ENCODE measurements around the gene CIAO3.

DNA sequence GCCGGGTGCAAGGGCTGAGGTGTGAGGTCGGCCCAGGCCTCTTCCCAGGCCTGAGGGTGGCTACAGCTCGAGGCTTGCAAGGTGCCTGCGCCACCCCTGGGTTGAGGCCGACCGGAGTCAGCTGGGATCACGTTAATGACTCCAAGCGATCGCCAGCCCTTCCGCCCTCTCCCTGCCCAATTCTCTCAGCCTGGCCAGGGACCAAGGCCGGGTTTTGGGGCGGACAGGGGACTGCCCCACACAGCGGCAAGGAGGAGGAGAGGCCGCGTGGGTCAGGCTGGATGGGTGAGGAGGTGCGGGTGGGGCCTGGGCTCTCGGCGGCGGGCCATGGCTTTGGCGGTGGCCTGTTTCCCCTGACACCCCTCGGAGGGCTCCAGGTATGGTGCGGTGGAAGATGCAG, 47.4 kb downstream of the CIAO3 start:
- no peak for TF ChIP-seq ATF1 (CRISPR knock-in tag; IDR thresholded peaks at IDR 0.05)
- TF ChIP-seq, protein P1, sequence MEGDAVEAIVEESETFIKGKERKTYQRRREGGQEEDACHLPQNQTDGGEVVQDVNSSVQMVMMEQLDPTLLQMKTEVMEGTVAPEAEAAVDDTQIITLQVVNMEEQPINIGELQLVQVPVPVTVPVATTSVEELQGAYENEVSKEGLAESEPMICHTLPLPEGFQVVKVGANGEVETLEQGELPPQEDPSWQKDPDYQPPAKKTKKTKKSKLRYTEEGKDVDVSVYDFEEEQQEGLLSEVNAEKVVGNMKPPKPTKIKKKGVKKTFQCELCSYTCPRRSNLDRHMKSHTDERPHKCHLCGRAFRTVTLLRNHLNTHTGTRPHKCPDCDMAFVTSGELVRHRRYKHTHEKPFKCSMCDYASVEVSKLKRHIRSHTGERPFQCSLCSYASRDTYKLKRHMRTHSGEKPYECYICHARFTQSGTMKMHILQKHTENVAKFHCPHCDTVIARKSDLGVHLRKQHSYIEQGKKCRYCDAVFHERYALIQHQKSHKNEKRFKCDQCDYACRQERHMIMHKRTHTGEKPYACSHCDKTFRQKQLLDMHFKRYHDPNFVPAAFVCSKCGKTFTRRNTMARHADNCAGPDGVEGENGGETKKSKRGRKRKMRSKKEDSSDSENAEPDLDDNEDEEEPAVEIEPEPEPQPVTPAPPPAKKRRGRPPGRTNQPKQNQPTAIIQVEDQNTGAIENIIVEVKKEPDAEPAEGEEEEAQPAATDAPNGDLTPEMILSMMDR (IDR thresholded peaks at IDR 0.05) = no peak
- TF ChIP-seq ZBTB21 (CRISPR knock-in tag; IDR thresholded peaks at IDR 0.05; ENCODE audit: borderline replicate concordance) = no peak
- no peak for TF ChIP-seq TEAD4 (CRISPR knock-in tag; IDR thresholded peaks at IDR 0.05)
- TF ChIP-seq, protein P2, sequence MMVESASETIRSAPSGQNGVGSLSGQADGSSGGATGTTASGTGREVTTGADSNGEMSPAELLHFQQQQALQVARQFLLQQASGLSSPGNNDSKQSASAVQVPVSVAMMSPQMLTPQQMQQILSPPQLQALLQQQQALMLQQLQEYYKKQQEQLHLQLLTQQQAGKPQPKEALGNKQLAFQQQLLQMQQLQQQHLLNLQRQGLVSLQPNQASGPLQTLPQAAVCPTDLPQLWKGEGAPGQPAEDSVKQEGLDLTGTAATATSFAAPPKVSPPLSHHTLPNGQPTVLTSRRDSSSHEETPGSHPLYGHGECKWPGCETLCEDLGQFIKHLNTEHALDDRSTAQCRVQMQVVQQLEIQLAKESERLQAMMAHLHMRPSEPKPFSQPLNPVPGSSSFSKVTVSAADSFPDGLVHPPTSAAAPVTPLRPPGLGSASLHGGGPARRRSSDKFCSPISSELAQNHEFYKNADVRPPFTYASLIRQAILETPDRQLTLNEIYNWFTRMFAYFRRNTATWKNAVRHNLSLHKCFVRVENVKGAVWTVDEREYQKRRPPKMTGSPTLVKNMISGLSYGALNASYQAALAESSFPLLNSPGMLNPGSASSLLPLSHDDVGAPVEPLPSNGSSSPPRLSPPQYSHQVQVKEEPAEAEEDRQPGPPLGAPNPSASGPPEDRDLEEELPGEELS (CRISPR knock-in tag; IDR thresholded peaks at IDR 0.05) = no peak
- TF ChIP-seq RORB (CRISPR knock-in tag; IDR thresholded peaks at IDR 0.05) = no peak
- no peak for TF ChIP-seq ETV6 (CRISPR knock-in tag; IDR thresholded peaks at IDR 0.05)
- TF ChIP-seq ELF4 (CRISPR knock-in tag; IDR thresholded peaks at IDR 0.05; ENCODE audit: low read depth) = no peak
- TF ChIP-seq, protein P3, sequence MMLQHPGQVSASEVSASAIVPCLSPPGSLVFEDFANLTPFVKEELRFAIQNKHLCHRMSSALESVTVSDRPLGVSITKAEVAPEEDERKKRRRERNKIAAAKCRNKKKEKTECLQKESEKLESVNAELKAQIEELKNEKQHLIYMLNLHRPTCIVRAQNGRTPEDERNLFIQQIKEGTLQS (CRISPR knock-in tag; conservative IDR thresholded peaks at IDR 0.05) = no peak
- TF ChIP-seq, protein P4, sequence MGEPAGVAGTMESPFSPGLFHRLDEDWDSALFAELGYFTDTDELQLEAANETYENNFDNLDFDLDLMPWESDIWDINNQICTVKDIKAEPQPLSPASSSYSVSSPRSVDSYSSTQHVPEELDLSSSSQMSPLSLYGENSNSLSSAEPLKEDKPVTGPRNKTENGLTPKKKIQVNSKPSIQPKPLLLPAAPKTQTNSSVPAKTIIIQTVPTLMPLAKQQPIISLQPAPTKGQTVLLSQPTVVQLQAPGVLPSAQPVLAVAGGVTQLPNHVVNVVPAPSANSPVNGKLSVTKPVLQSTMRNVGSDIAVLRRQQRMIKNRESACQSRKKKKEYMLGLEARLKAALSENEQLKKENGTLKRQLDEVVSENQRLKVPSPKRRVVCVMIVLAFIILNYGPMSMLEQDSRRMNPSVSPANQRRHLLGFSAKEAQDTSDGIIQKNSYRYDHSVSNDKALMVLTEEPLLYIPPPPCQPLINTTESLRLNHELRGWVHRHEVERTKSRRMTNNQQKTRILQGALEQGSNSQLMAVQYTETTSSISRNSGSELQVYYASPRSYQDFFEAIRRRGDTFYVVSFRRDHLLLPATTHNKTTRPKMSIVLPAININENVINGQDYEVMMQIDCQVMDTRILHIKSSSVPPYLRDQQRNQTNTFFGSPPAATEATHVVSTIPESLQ (CRISPR knock-in tag; IDR thresholded peaks at IDR 0.05) = no peak
- TF ChIP-seq, protein P5, sequence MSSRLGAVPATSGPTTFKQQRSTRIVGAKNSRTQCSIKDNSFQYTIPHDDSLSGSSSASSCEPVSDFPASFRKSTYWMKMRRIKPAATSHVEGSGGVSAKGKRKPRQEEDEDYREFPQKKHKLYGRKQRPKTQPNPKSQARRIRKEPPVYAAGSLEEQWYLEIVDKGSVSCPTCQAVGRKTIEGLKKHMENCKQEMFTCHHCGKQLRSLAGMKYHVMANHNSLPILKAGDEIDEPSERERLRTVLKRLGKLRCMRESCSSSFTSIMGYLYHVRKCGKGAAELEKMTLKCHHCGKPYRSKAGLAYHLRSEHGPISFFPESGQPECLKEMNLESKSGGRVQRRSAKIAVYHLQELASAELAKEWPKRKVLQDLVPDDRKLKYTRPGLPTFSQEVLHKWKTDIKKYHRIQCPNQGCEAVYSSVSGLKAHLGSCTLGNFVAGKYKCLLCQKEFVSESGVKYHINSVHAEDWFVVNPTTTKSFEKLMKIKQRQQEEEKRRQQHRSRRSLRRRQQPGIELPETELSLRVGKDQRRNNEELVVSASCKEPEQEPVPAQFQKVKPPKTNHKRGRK (CRISPR knock-in tag; IDR thresholded peaks at IDR 0.05; ENCODE audit: borderline replicate concordance) = no peak
- TF ChIP-seq, protein P6, sequence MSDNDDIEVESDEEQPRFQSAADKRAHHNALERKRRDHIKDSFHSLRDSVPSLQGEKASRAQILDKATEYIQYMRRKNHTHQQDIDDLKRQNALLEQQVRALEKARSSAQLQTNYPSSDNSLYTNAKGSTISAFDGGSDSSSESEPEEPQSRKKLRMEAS (CRISPR knock-in tag; IDR thresholded peaks at IDR 0.05) = no peak
- TF ChIP-seq, protein P7, sequence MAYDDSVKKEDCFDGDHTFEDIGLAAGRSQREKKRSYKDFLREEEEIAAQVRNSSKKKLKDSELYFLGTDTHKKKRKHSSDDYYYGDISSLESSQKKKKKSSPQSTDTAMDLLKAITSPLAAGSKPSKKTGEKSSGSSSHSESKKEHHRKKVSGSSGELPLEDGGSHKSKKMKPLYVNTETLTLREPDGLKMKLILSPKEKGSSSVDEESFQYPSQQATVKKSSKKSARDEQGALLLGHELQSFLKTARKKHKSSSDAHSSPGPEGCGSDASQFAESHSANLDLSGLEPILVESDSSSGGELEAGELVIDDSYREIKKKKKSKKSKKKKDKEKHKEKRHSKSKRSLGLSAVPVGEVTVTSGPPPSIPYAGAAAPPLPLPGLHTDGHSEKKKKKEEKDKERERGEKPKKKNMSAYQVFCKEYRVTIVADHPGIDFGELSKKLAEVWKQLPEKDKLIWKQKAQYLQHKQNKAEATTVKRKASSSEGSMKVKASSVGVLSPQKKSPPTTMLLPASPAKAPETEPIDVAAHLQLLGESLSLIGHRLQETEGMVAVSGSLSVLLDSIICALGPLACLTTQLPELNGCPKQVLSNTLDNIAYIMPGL (CRISPR knock-in tag; IDR thresholded peaks at IDR 0.05) = no peak
